Heart right ventricle (tissue), 16 donors: ENCODE data around the gene CREB5. TPM values are rescaled to one million over a fixed set of nuclear protein-coding genes. Genes with fewer than 3 reads are reported as not detected.

Experiments
- ATAC-seq, 8 donors: fragments of 200-7000 bp; cut with Tn5 transposase; one replicate each; pipeline ENCODE4 v1.9.1; 2020; ENCODE audit warnings: mild to moderate bottlenecking in 8 of 8, moderate library complexity in 8 of 8, moderate number of reproducible peaks in 1 of 8
- DNase-seq, 2 donors: peaks; one replicate each; pipeline ENCODE4 v3.0.0-alpha.2; 2020
- H3K27ac ChIP-seq, 10 donors: fragments of 200-600 bp; sonication (generic) in 2 of 10; one replicate each; pipeline versions ENCODE4 v1.5.0 to v1.8.0; 2020 to 2022; ENCODE audit warnings: mild to moderate bottlenecking in 3 of 10
- H3K27me3 ChIP-seq, 7 donors: fragments of 200-600 bp; one replicate each; pipeline ENCODE4 v1.8.0; 2021 to 2022; ENCODE audit warnings: mild to moderate bottlenecking in 2 of 7
- H3K36me3 ChIP-seq, 9 donors: fragments of 200-600 bp; sonication (generic) in 1 of 9; one replicate each; pipeline versions ENCODE4 v1.5.0 to v1.8.0; 2020 to 2022; ENCODE audit warnings: mild to moderate bottlenecking in 2 of 9
- H3K4me1 ChIP-seq, 9 donors: fragments of 200-600 bp; sonication (generic) in 1 of 9; one replicate each; pipeline versions ENCODE4 v1.5.0 to v1.8.0; 2020 to 2022; ENCODE audit warnings: mild to moderate bottlenecking in 4 of 9
- H3K4me3 ChIP-seq, 10 donors: fragments of 200-600 bp; sonication (generic) in 2 of 10; one replicate each; pipeline versions ENCODE4 v1.5.0 to v1.8.0; 2020 to 2022; ENCODE audit warnings: mild to moderate bottlenecking in 7 of 10, moderate library complexity in 2 of 10
- H3K9me3 ChIP-seq, 11 donors: fragments of 200-600 bp in 10 of 11; sonication (generic) in 2 of 11; one replicate each; pipeline versions ENCODE4 v1.5.0 to v1.8.0; 2013 to 2022; ENCODE audit warnings: mild to moderate bottlenecking in 2 of 11, control low read depth in 1 of 11, moderate library complexity in 1 of 11
- WGBS, 2 donors: extraction: QIAGEN DNeasy Blood & Tissue Kit; methylation state at CpG; one replicate each; pipeline ENCODE4 v1.1.7; 2013; ENCODE audit warnings: inconsistent platforms in 1 of 2; 5-methylcytosine and 5-hydroxymethylcytosine counted together
- intact Hi-C, 10 donors: fragments of 100-400 bp; cut with DNase I; formaldehyde crosslinking; loops; one replicate each; pipeline versions ENCODE4 v1.11.1 to v1.14.2; 2022
- polyA plus RNA-seq, 2 donors: library from polyadenylated mRNA; stranded (reverse); fragments of 200-250 nt; gene quantifications; one replicate each; pipeline ENCODE4 v1.2.3, GENCODE V29; 2013
- total RNA-seq, 10 donors: library from RNA; stranded (reverse); fragmentation: NEBNext Ultra II Directional in 3 of 10; extraction: Animal tissue kit (Norgen Biotek cat#: 25700) in 3 of 10; gene quantifications; one replicate each; pipeline versions ENCODE4 v1.2.1 to v1.2.4, GENCODE V29; 2021 to 2023
- TF ChIP-seq, protein P1 (sequence below), 9 donors: fragments of 200-600 bp; sonication (generic) in 2 of 9; IDR thresholded peaks; one replicate each; pipeline versions ENCODE4 v1.5.0 to v1.8.0; 2021 to 2022; ENCODE audit warnings: antibody characterized with exemption in 9 of 9, mild to moderate bottlenecking in 5 of 9, moderate library complexity in 1 of 9
- donor health status: Arrhythmogenic right ventricular cardiomyopathy.
- donor health status: ischemic (EF 13 %, LVEDD 7.1; RV severe dilation, severe dysfunction).
- donor health status: healthy with polysubstance abuse.
- donor health status: DM: no; HTN: yes; CAD: no.
- donor health status: DM: no; HTN: no; CAD: no.
- donor health status: ischemic (EF 25% LVEDD 6.9; RV normal size, moderate dysfunction).
- donor health status: ischemic (EF 25% LVEDD 5.7; RV mildly dilated, moderate dysfunction).
- donor health status: healthy.
- donor health status: DM: yes; HTN: yes; CAD: no.
- donor health status: Ischemic cardiomyopathy.
- donor health status: ischemic (EF 35%, LVEDD 5.7; RV mildly dilated, moderate dysfunction).
- donor health status: nonischemic (EF 11% LVEDD 7.7; RV severe dilation, severe dysfunction).
- donor health status: DM: yes; HTN: yes; CAD: no.
- donor health status: PGD.
- donor health status: ischemic (EF 29% LVEDD 5.4; RV normal size, mild dysfunction).
- donor health status: nonischemic (EF 23%, LVEDD 6.1; RV moderate dilation, normal function).

Gene CREB5
- total and polyA plus RNA-seq, 12 donors, result 4.7 to 170 (median 19.0) TPM

- Histone ChIP-seq H3K27me3 (no peaks in the 10 kb centered on the region), H3K4me1 (no peaks in the 10 kb centered on the region), H3K4me3 (no peak overlapping the region), H3K27ac (no peak overlapping the region), H3K9me3 (no peaks in the 10 kb centered on the region), H3K36me3 (no peaks in the 10 kb centered on the region)
- TF ChIP-seq, protein P1, sequence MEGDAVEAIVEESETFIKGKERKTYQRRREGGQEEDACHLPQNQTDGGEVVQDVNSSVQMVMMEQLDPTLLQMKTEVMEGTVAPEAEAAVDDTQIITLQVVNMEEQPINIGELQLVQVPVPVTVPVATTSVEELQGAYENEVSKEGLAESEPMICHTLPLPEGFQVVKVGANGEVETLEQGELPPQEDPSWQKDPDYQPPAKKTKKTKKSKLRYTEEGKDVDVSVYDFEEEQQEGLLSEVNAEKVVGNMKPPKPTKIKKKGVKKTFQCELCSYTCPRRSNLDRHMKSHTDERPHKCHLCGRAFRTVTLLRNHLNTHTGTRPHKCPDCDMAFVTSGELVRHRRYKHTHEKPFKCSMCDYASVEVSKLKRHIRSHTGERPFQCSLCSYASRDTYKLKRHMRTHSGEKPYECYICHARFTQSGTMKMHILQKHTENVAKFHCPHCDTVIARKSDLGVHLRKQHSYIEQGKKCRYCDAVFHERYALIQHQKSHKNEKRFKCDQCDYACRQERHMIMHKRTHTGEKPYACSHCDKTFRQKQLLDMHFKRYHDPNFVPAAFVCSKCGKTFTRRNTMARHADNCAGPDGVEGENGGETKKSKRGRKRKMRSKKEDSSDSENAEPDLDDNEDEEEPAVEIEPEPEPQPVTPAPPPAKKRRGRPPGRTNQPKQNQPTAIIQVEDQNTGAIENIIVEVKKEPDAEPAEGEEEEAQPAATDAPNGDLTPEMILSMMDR (IDR thresholded peaks at IDR 0.05), result no peak
- intact Hi-C loops, result no loop called here
- DNase-seq (no peak), ATAC-seq (no peak)
- 89 to 93% methylated on average over 4 of the region's 4 CpGs for WGBS, 2 donors
Measured at GRCh38 chr7:28564755-28565374, 152.5 kb downstream of the CREB5 start.

- Histone ChIP-seq H3K27me3 (no peaks in the 10 kb centered on the region), H3K4me1 (no peaks in the 10 kb centered on the region), H3K4me3 (no peak overlapping the region), H3K27ac (no peak overlapping the region), H3K36me3 (peaks cover 0 to 8% (median 0%) of the 10 kb centered on the region in 9 donors), H3K9me3 (no peaks in the 10 kb centered on the region)
- intact Hi-C loops, result no loop called here
- ATAC-seq (no peak), DNase-seq (no peak)
- 64% methylated on average over 1 of the region's 1 CpG for WGBS, 2 donors
- TF ChIP-seq, protein P1 (IDR thresholded peaks at IDR 0.05), result no peak
Measured at GRCh38 chr7:28565980-28566379, 153.7 kb downstream of the CREB5 start.

- ATAC-seq, result no peak
- TF ChIP-seq, protein P1 (IDR thresholded peaks at IDR 0.05), result no peak
- no peak for DNase-seq
- no peaks in the 10 kb centered on the region for H3K9me3 ChIP-seq
- intact Hi-C loops, result no loop called here
- peaks cover 0 to 8% (median 0%) of the 10 kb centered on the region in 9 donors for H3K36me3 ChIP-seq
- no peaks in the 10 kb centered on the region for H3K27me3 ChIP-seq
- H3K4me1 ChIP-seq, result peaks cover 0 to 21% (median 12%) of the 10 kb centered on the region in 9 donors
- WGBS, 2 donors, result 95% methylated on average over 13 of the region's 13 CpGs
- no peak overlapping the region for H3K4me3 ChIP-seq
- no peak overlapping the region for H3K27ac ChIP-seq
Measured at GRCh38 chr7:28570113-28570969, 158.0 kb downstream of the CREB5 start.

GRCh38 chr7:28570970-28571288 is 158.6 kb downstream of the CREB5 start:
- intact Hi-C loops, result no loop called here
- no peak for ATAC-seq
- Histone ChIP-seq H3K9me3 (no peaks in the 10 kb centered on the region), H3K36me3 (peaks cover 0 to 8% (median 0%) of the 10 kb centered on the region in 9 donors), H3K4me1 (peaks cover 0 to 23% (median 14%) of the 10 kb centered on the region in 9 donors), H3K4me3 (no peak overlapping the region), H3K27ac (no peak overlapping the region), H3K27me3 (no peaks in the 10 kb centered on the region)
- no peak for DNase-seq
- TF ChIP-seq, protein P1 (IDR thresholded peaks at IDR 0.05), result no peak
- 87% methylated on average over 4 of the region's 4 CpGs for WGBS, 2 donors
